GM23338 (cell line): ENCODE results near the gene IZUMO2. TPM values are rescaled to one million over a fixed set of nuclear protein-coding genes. Genes with fewer than 3 reads are reported as not detected.

ENCODE experiments used
- ATAC-seq: fragments of 200-7000 bp; cut with Tn5 transposase; 3 replicates; pipeline ENCODE4 v1.9.1; 2020
- DNase-seq: peaks from one replicate; pipeline ENCODE4 v3.0.0-alpha.2; 2015; ENCODE audit warnings: low spot score
- H2AFZ ChIP-seq: fragments of 200-600 bp; sonication (generic); 2 replicates; pipeline ENCODE4 v1.8.0; 2016; ENCODE audit warnings: antibody characterized with exemption, mild to moderate bottlenecking, moderate library complexity
- H3F3A ChIP-seq: fragments of 200-600 bp; sonication (generic); replicated peaks from 2 replicates; pipeline ENCODE4 v1.8.0; 2017; ENCODE audit warnings: antibody characterized with exemption, mixed run types, low read depth
- H3K27ac ChIP-seq: fragments of 200-600 bp; sonication (generic); 2 replicates; pipeline ENCODE4 v1.6.1; 2016; ENCODE audit warnings: low read depth
- H3K27me3 ChIP-seq: fragments of 200-600 bp; sonication (generic); 2 replicates; pipeline ENCODE4 v1.8.0; 2016; ENCODE audit warnings: mild to moderate bottlenecking, mixed run types, moderate library complexity; ENCODE audit not compliant: insufficient read depth
- H3K36me3 ChIP-seq: fragments of 200-600 bp; sonication (generic); 2 replicates; pipeline ENCODE4 v1.8.0; 2016; ENCODE audit warnings: mild to moderate bottlenecking; ENCODE audit not compliant: insufficient read depth
- H3K4me1 ChIP-seq: fragments of 200-600 bp; sonication (generic); 2 replicates; pipeline ENCODE4 v1.8.0; 2016; ENCODE audit warnings: mild to moderate bottlenecking, moderate library complexity; ENCODE audit not compliant: insufficient read depth
- H3K4me2 ChIP-seq: fragments of 200-600 bp; sonication (generic); 2 replicates; pipeline ENCODE4 v1.7.1; 2017; ENCODE audit warnings: mixed run types
- H3K4me3 ChIP-seq: fragments of 200-600 bp; sonication (generic); 2 replicates; pipeline ENCODE4 v1.6.1; 2016; ENCODE audit warnings: mixed run types
- H3K79me2 ChIP-seq: fragments of 200-600 bp; sonication (generic); replicated peaks from 2 replicates; pipeline ENCODE4 v1.8.0; 2017; ENCODE audit warnings: mild to moderate bottlenecking; ENCODE audit not compliant: insufficient read depth
- H3K9me2 ChIP-seq: fragments of 200-600 bp; sonication (generic); 2 replicates; pipeline ENCODE4 v1.8.0; 2017; ENCODE audit not compliant: insufficient read depth
- H4K20me1 ChIP-seq: fragments of 200-600 bp; sonication (generic); replicated peaks from 2 replicates; pipeline ENCODE4 v1.8.0; 2017; ENCODE audit warnings: mild to moderate bottlenecking; ENCODE audit not compliant: insufficient read depth
- H3K27ac Mint-ChIP-seq: 2 replicates; pipeline ENCODE4 v1.8.0; 2020; ENCODE audit warnings: inconsistent platforms, mild to moderate bottlenecking, moderate library complexity, mixed read lengths
- H3K27me3 Mint-ChIP-seq: 3 replicates; pipeline ENCODE4 v1.8.0; 2022; ENCODE audit warnings: low read depth, mild to moderate bottlenecking, moderate library complexity, mixed read lengths, inconsistent platforms; ENCODE audit not compliant: insufficient read depth, poor library complexity
- H3K36me3 Mint-ChIP-seq: 3 replicates; pipeline ENCODE4 v1.8.0; 2021; ENCODE audit warnings: low read depth, mild to moderate bottlenecking, inconsistent platforms, moderate library complexity, mixed read lengths
- H3K4me1 Mint-ChIP-seq: 3 replicates; pipeline ENCODE4 v1.8.0; 2020; ENCODE audit warnings: mild to moderate bottlenecking, inconsistent platforms, mixed read lengths
- H3K4me3 Mint-ChIP-seq: 3 replicates; pipeline ENCODE4 v1.8.0; 2021; ENCODE audit warnings: moderate library complexity, mild to moderate bottlenecking, inconsistent platforms, mixed read lengths
- H3K9me3 Mint-ChIP-seq: 3 replicates; pipeline ENCODE4 v1.8.0; 2020; ENCODE audit warnings: moderate library complexity, mild to moderate bottlenecking, inconsistent platforms, mixed read lengths
- CREB1 ChIP-seq: fragments of 250-450 bp; sonication (Bioruptor Pico); IDR thresholded peaks from 2 replicates; pipeline ENCODE4 v1.5.0; 2020; ENCODE audit warnings: low read depth, mild to moderate bottlenecking, moderate library complexity
- CTCF ChIP-seq, 2 experiments: fragments of 200-600 bp in 1 of 2; sonication (generic) in 1 of 2; conservative IDR thresholded peaks; 2 replicates each; pipeline versions ENCODE4 v1.5.1 to v1.6.1; 2016 to 2017; ENCODE audit warnings: antibody characterized with exemption in 2 of 2, low read depth in 2 of 2, mild to moderate bottlenecking in 2 of 2, moderate library complexity in 1 of 2
- ETS1 ChIP-seq: IDR thresholded peaks from 2 replicates; pipeline ENCODE4 v1.6.1; 2016; ENCODE audit warnings: antibody characterized with exemption
- EZH2phosphoT487 ChIP-seq: fragments of 200-600 bp; sonication (generic); IDR thresholded peaks from one replicate; pipeline ENCODE4 v1.8.1; 2018; ENCODE audit warnings: antibody characterized with exemption; ENCODE audit not compliant: unreplicated experiment
- POLR2AphosphoS5 ChIP-seq: IDR thresholded peaks from 2 replicates; pipeline ENCODE4 v1.6.1; 2016; ENCODE audit warnings: antibody characterized with exemption, low read depth
- REST ChIP-seq: IDR thresholded peaks from one replicate; pipeline ENCODE4 v1.6.1; 2018; ENCODE audit warnings: antibody characterized with exemption; ENCODE audit not compliant: unreplicated experiment
- ZNF114 ChIP-seq: fragments of 250-450 bp; sonication (Bioruptor Pico); IDR thresholded peaks from 2 replicates; pipeline ENCODE4 v1.5.0; 2020; ENCODE audit warnings: mild to moderate bottlenecking, moderate library complexity
- ZNF331 ChIP-seq: fragments of 250-450 bp; sonication (Bioruptor Pico); IDR thresholded peaks from 2 replicates; pipeline ENCODE4 v1.5.0; 2020; ENCODE audit warnings: low read depth, mild to moderate bottlenecking, moderate library complexity
- ZNF462 ChIP-seq: fragments of 250-450 bp; sonication (Bioruptor Pico); IDR thresholded peaks from 2 replicates; pipeline ENCODE4 v1.5.0; 2020; ENCODE audit warnings: mild to moderate bottlenecking, moderate library complexity
- polyA plus RNA-seq: library from polyadenylated mRNA; unstranded; fragments of >200 nt; fragmentation: Nextera tagmentation; extraction: Ambion mirVana; gene quantifications from 2 replicates; pipeline ENCODE4 v1.2.1, GENCODE V29; 2016
- total RNA-seq: library from RNA; depleted of rRNA; stranded (reverse); fragments of >200 nt; shearing (Covaris generic); gene quantifications from 2 replicates; pipeline ENCODE4 v1.2.3, GENCODE V29; 2014

IZUMO2 gene
- total and polyA plus RNA-seq, 2 experiments from 2014 or later: 3.1 to 5.0 TPM

GRCh38 chr19:50190439-50190891 lies 27.4 kb upstream of the IZUMO2 start:
- no peaks in the 10 kb centered on the region for H3K4me1 ChIP-seq
- Mint-ChIP-seq H3K4me1 (no peaks in the 10 kb centered on the region), H3K27me3 (peaks cover 8% of the 10 kb centered on the region), H3K27ac (no peak overlapping the region), H3K4me3 (no peak overlapping the region), H3K9me3 (peaks cover 94% of the 10 kb centered on the region), H3K36me3 (peaks cover 32% of the 10 kb centered on the region)
- no peak overlapping the region for H3K27ac ChIP-seq
- no peaks in the 10 kb centered on the region for H4K20me1 ChIP-seq
- no peaks in the 10 kb centered on the region for H3K79me2 ChIP-seq
- H3K4me2 ChIP-seq: no peak overlapping the region
- TF ChIP-seq CTCF (conservative IDR thresholded peaks at IDR 0.05; ENCODE audit: low read depth in 2 of 2) (no peak), REST (no peak), EZH2phosphoT487 (no peak), POLR2AphosphoS5 (no peak), ZNF462 (CRISPR knock-in tag) (no peak), ZNF114 (CRISPR knock-in tag) (no peak), ZNF331 (CRISPR knock-in tag) (no peak), CREB1 (CRISPR knock-in tag) (no peak), ETS1 (no peak)
- no peak for DNase-seq
- no peak overlapping the region for H3K4me3 ChIP-seq
- H3K9me2 ChIP-seq: no peaks in the 10 kb centered on the region
- no peaks in the 10 kb centered on the region for H3K36me3 ChIP-seq
- no peak for ATAC-seq
- no peaks in the 10 kb centered on the region for H3F3A ChIP-seq
- H3K27me3 ChIP-seq: no peaks in the 10 kb centered on the region
- H2AFZ ChIP-seq: no peak overlapping the region
